ENCODE data around the gene EFNA1. TPM values are rescaled to one million over a fixed set of nuclear protein-coding genes. Genes with fewer than 3 reads are reported as not detected.

The EFNA1 gene
- total and polyA plus RNA-seq, 2 of the 13 experiments (the other 11 are each of a cell fraction or from before 2014, with no cell fraction given), result 81.8 to 874 TPM

- no peak for TF ChIP-seq AKNA (CRISPR knock-in tag; IDR thresholded peaks at IDR 0.05; ENCODE audit: borderline replicate concordance)
- no peak for TF ChIP-seq ZBTB7B (CRISPR knock-in tag; IDR thresholded peaks at IDR 0.05)
- TF ChIP-seq HOXA7 (CRISPR knock-in tag; IDR thresholded peaks at IDR 0.05), result no peak
- TF ChIP-seq ZNF281 (CRISPR knock-in tag; IDR thresholded peaks at IDR 0.05; ENCODE audit: borderline replicate concordance), result no peak
- TF ChIP-seq EP300 (IDR thresholded peaks at IDR 0.05; ENCODE audit: low read depth in 2 of 2, low read length in 2 of 2), result 0 out of 4 replicates have a peak, but pooled peaks of 1 of the 2 experiments have one; percentile 16
- no peak for TF ChIP-seq EP300 (CRISPR knock-in tag; IDR thresholded peaks at IDR 0.05; ENCODE audit: borderline replicate concordance)
- no peak for TF ChIP-seq NFRKB (IDR thresholded peaks at IDR 0.05)
- no peak for TF ChIP-seq DMTF1 (CRISPR knock-in tag; IDR thresholded peaks at IDR 0.05)
- TF ChIP-seq SP1 (IDR thresholded peaks at IDR 0.05), result no peak
- peak; percentile 68 for TF ChIP-seq SP1 (CRISPR knock-in tag; IDR thresholded peaks at IDR 0.05)
- peak; percentile 36 for TF ChIP-seq MAX (IDR thresholded peaks at IDR 0.05)
- peak; percentile 62; the same call in 1 of the 2 replicates for TF ChIP-seq THAP9 (CRISPR knock-in tag; IDR thresholded peaks at IDR 0.05; ENCODE audit: borderline replicate concordance)
- TF ChIP-seq ZNF138 (CRISPR knock-in tag; IDR thresholded peaks at IDR 0.05; ENCODE audit: low read depth), result peak; percentile 82; the same call in 1 of the 2 replicates
- TF ChIP-seq ZNF24 (IDR thresholded peaks at IDR 0.05), result no peak
- TF ChIP-seq ZNF501 (CRISPR knock-in tag; IDR thresholded peaks at IDR 0.05), result peak; percentile 58
- no peak for TF ChIP-seq RCOR2 (CRISPR knock-in tag; IDR thresholded peaks at IDR 0.05)
Observed at GRCh38 chr1:155139895-155140629, 12.4 kb downstream of the EFNA1 start, which contains the start of gene DPM3 (continued).

Data from HepG2 (cell line).